ENCODE data around the gene MC3R.

GRCh38 chr20:56278196-56278595 lies 29.7 kb downstream of the MC3R start:
- TF ChIP-seq CTCF (IDR thresholded peaks at IDR 0.05; ENCODE audit: control extremely low read depth in 1 of 3, insufficient read depth in 1 of 3, low read depth in 1 of 3, low read length in 3 of 3) (no peak), ASH2L (IDR thresholded peaks at IDR 0.05; ENCODE audit: low read length) (no peak), NRF1 (IDR thresholded peaks at IDR 0.05; ENCODE audit: low read depth, low read length) (no peak), CHD1 (IDR thresholded peaks at IDR 0.05; ENCODE audit: low read depth, low read length) (no peak), RAD21 (IDR thresholded peaks at IDR 0.05 in 1 of 2, conservative IDR thresholded peaks at IDR 0.05 in 1 of 2; ENCODE audit: low read depth in 2 of 2, low read length in 2 of 2) (no peak), YY1 (IDR thresholded peaks at IDR 0.05; ENCODE audit: low read depth, low read length) (no peak), MAX (IDR thresholded peaks at IDR 0.05) (no peak)
